RKO (cell line): ENCODE measurements around the gene ABHD17A.

Experiments
- DNase-seq: peaks from one replicate; pipeline ENCODE4 v3.0.0-alpha.2; 2016; ENCODE audit warnings: low spot score

The ABHD17A gene

GRCh38 chr19:1885398-1886119 lies at the start of gene ABHD17A:
ABHD17A (minus strand) TSS chr19:1885496; CDS start chr19:1881566, 3,930 bp downstream.
- peak; percentile 91 for DNase-seq

- no peak for DNase-seq
Observed at GRCh38 chr19:1933942-1934341, 48.6 kb upstream of the ABHD17A start.

GRCh38 chr19:1933244-1933643 lies 47.9 kb upstream of the ABHD17A start:
- no peak for DNase-seq

- DNase-seq: no peak
Observed at GRCh38 chr19:1932395-1932794, 47.1 kb upstream of the ABHD17A start.

- DNase-seq: no peak
Observed at GRCh38 chr19:1931445-1931844, 46.1 kb upstream of the ABHD17A start.

GRCh38 chr19:1929021-1929742 lies 43.9 kb upstream of the ABHD17A start:
- DNase-seq: peak; percentile 75

- no peak for DNase-seq
Observed at GRCh38 chr19:1925544-1925943, 40.2 kb upstream of the ABHD17A start.

- no peak for DNase-seq
Observed at GRCh38 chr19:1924320-1924961, 39.1 kb upstream of the ABHD17A start.

- no peak for DNase-seq
Observed at GRCh38 chr19:1923319-1923718, 38.0 kb upstream of the ABHD17A start.

GRCh38 chr19:1922803-1923202 lies 37.5 kb upstream of the ABHD17A start:
- no peak for DNase-seq

GRCh38 chr19:1921825-1922224 lies 36.5 kb upstream of the ABHD17A start:
- no peak for DNase-seq

GRCh38 chr19:1921326-1921725 lies 36.0 kb upstream of the ABHD17A start:
- no peak for DNase-seq

GRCh38 chr19:1920644-1921043 lies 35.3 kb upstream of the ABHD17A start:
- no peak for DNase-seq

- DNase-seq: no peak
Observed at GRCh38 chr19:1918975-1919374, 33.7 kb upstream of the ABHD17A start.

GRCh38 chr19:1917926-1918325 lies 32.6 kb upstream of the ABHD17A start:
- no peak for DNase-seq

- DNase-seq: no peak
Observed at GRCh38 chr19:1917146-1917545, 31.9 kb upstream of the ABHD17A start.

- DNase-seq: no peak
Observed at GRCh38 chr19:1914826-1915341, 29.6 kb upstream of the ABHD17A start.

GRCh38 chr19:1913781-1914577 lies 28.7 kb upstream of the ABHD17A start:
- no peak for DNase-seq

GRCh38 chr19:1912760-1913505 lies 27.6 kb upstream of the ABHD17A start:
- no peak for DNase-seq

GRCh38 chr19:1911995-1912394 lies 26.7 kb upstream of the ABHD17A start:
- no peak for DNase-seq

- DNase-seq: no peak
Observed at GRCh38 chr19:1911098-1911497, 25.8 kb upstream of the ABHD17A start.
